K562 (cell line): Measurements from ENCODE around the gene UCHL5. TPM values are rescaled to one million over a fixed set of nuclear protein-coding genes. Genes with fewer than 3 reads are reported as not detected.

Experiments used
- NR2F6 ChIP-seq: fragments of 450-650 bp; formaldehyde crosslinking; IDR thresholded peaks from 2 replicates; pipeline ENCODE4 v1.4.0; 2020; ENCODE audit warnings: mild to moderate bottlenecking
- STAG1 ChIP-seq: sonication (generic); formaldehyde crosslinking; IDR thresholded peaks from 2 replicates; pipeline ENCODE4 v1.5.0; 2020; ENCODE audit warnings: missing genetic modification reagents, borderline replicate concordance
- ZC3H11A ChIP-seq: IDR thresholded peaks from 2 replicates; pipeline ENCODE4 v1.6.1; 2012; ENCODE audit warnings: low read depth, low read length, improper control_type of control experiment
- ZFP1 ChIP-seq: fragments of 450-650 bp; formaldehyde crosslinking; IDR thresholded peaks from 2 replicates; pipeline ENCODE4 v1.4.0; 2020; ENCODE audit warnings: mild to moderate bottlenecking, mixed read lengths
- ZNF282 ChIP-seq: sonication (generic); formaldehyde crosslinking; IDR thresholded peaks from 2 replicates; pipeline ENCODE4 v1.8.1; 2023; ENCODE audit warnings: missing genetic modification reagents
- ZNF57 ChIP-seq: fragments of 450-650 bp; formaldehyde crosslinking; IDR thresholded peaks from 2 replicates; pipeline ENCODE4 v1.4.0; 2020; ENCODE audit warnings: mild to moderate bottlenecking, moderate library complexity
- polyA plus RNA-seq, 8 experiments: library from polyadenylated mRNA; depleted of rRNA in 4 of 8; stranded (reverse) in 5 of 8; unstranded in 3 of 8; fragments of >200 nt; fragmentation: Nextera tagmentation in 2 of 8; fragmentation: Illumina TruSeq in 1 of 8; extraction: Ambion mirVana in 2 of 8; extraction: Trizol in 1 of 8; gene quantifications; 2 replicates each; pipeline versions ENCODE4 v1.2.1 to v1.2.3, GENCODE V29; 2011 to 2014; ENCODE audit warnings: inconsistent platforms in 1 of 8, missing spikeins in 1 of 8
- total RNA-seq, 7 experiments: library from RNA; depleted of rRNA in 6 of 7; stranded (reverse); fragments of >200 nt in 6 of 7; fragmentation: Illumina TruSeq in 2 of 7; extraction: Trizol in 2 of 7; gene quantifications; 2 replicates each; pipeline versions ENCODE4 v1.2.1 to v1.2.3, GENCODE V29; 2011 to 2021; ENCODE audit warnings: low replicate concordance in 1 of 7
- TF ChIP-seq, protein P1 (sequence below): fragments of 450-650 bp; formaldehyde crosslinking; IDR thresholded peaks from 2 replicates; pipeline ENCODE4 v1.4.0; 2020; ENCODE audit warnings: mild to moderate bottlenecking, moderate library complexity
- TF ChIP-seq, protein P2 (sequence below): fragments of 250-450 bp; sonication (Bioruptor Pico); IDR thresholded peaks from 2 replicates; pipeline ENCODE4 v1.6.1; 2021; ENCODE audit warnings: mild to moderate bottlenecking
- TF ChIP-seq, protein P3 (sequence below): fragments of 250-450 bp; sonication (Bioruptor Pico); IDR thresholded peaks from 2 replicates; pipeline ENCODE4 v1.4.0; 2020; ENCODE audit warnings: mild to moderate bottlenecking, moderate library complexity, borderline replicate concordance
- TF ChIP-seq, protein P4 (sequence below), 3 experiments: fragments of 200-800 bp in 1 of 3; fragments of 250-450 bp in 1 of 3; fragments of 450-650 bp in 1 of 3; sonication (Bioruptor Pico) in 1 of 3; sonication (Bioruptor generic) in 1 of 3; formaldehyde crosslinking in 1 of 3; IDR thresholded peaks; 2 replicates each; pipeline versions ENCODE4 v1.6.1 to v1.8.0; 2016 to 2022; ENCODE audit warnings: mild to moderate bottlenecking in 2 of 3, missing genetic modification characterization in 2 of 3, missing compliant biosample characterization in 1 of 3, moderate library complexity in 1 of 3

Gene UCHL5
- total and polyA plus RNA-seq, 9 of the 15 experiments (the other 6 are each of a cell fraction or from before 2014, with no cell fraction given) = 61.0 to 206 (median 122) TPM

DNA sequence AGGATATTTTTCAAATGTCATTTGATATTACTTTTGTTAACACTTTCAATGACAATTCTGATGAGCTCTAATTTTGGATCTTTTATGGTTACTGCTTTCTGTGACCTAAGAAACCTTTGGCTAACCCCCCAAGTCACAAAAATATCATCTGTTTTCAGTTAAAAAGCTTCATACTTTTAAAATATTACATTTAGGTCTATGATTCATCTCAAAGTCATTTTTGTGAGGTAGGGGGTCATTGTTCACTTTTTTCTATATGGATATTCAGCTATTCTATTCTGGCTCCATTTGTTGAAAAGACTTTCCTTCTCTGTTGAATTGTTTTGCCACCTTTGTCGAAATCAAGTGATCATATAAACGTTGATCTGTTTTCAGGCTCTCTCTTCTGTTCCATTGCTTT, 44.8 kb downstream of the UCHL5 start (continued):
- TF ChIP-seq, protein P1, sequence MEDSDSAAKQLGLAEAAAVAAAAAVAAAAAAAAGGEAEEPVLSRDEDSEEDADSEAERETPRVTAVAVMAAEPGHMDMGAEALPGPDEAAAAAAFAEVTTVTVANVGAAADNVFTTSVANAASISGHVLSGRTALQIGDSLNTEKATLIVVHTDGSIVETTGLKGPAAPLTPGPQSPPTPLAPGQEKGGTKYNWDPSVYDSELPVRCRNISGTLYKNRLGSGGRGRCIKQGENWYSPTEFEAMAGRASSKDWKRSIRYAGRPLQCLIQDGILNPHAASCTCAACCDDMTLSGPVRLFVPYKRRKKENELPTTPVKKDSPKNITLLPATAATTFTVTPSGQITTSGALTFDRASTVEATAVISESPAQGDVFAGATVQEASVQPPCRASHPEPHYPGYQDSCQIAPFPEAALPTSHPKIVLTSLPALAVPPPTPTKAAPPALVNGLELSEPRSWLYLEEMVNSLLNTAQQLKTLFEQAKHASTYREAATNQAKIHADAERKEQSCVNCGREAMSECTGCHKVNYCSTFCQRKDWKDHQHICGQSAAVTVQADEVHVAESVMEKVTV = no peak
- TF ChIP-seq ZNF282 (CRISPR knock-in tag) (no peak), ZNF57 (CRISPR knock-in tag) (no peak), ZC3H11A (no peak), NR2F6 (CRISPR knock-in tag) (no peak), ZFP1 (CRISPR knock-in tag) (no peak), STAG1 (no peak)
- TF ChIP-seq, protein P2, sequence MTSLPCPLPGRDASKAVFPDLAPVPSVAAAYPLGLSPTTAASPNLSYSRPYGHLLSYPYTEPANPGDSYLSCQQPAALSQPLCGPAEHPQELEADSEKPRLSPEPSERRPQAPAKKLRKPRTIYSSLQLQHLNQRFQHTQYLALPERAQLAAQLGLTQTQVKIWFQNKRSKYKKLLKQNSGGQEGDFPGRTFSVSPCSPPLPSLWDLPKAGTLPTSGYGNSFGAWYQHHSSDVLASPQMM (CRISPR knock-in tag) = no peak
- TF ChIP-seq, protein P3, sequence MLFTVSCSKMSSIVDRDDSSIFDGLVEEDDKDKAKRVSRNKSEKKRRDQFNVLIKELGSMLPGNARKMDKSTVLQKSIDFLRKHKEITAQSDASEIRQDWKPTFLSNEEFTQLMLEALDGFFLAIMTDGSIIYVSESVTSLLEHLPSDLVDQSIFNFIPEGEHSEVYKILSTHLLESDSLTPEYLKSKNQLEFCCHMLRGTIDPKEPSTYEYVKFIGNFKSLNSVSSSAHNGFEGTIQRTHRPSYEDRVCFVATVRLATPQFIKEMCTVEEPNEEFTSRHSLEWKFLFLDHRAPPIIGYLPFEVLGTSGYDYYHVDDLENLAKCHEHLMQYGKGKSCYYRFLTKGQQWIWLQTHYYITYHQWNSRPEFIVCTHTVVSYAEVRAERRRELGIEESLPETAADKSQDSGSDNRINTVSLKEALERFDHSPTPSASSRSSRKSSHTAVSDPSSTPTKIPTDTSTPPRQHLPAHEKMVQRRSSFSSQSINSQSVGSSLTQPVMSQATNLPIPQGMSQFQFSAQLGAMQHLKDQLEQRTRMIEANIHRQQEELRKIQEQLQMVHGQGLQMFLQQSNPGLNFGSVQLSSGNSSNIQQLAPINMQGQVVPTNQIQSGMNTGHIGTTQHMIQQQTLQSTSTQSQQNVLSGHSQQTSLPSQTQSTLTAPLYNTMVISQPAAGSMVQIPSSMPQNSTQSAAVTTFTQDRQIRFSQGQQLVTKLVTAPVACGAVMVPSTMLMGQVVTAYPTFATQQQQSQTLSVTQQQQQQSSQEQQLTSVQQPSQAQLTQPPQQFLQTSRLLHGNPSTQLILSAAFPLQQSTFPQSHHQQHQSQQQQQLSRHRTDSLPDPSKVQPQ (CRISPR knock-in tag) = no peak
- TF ChIP-seq, protein P4, sequence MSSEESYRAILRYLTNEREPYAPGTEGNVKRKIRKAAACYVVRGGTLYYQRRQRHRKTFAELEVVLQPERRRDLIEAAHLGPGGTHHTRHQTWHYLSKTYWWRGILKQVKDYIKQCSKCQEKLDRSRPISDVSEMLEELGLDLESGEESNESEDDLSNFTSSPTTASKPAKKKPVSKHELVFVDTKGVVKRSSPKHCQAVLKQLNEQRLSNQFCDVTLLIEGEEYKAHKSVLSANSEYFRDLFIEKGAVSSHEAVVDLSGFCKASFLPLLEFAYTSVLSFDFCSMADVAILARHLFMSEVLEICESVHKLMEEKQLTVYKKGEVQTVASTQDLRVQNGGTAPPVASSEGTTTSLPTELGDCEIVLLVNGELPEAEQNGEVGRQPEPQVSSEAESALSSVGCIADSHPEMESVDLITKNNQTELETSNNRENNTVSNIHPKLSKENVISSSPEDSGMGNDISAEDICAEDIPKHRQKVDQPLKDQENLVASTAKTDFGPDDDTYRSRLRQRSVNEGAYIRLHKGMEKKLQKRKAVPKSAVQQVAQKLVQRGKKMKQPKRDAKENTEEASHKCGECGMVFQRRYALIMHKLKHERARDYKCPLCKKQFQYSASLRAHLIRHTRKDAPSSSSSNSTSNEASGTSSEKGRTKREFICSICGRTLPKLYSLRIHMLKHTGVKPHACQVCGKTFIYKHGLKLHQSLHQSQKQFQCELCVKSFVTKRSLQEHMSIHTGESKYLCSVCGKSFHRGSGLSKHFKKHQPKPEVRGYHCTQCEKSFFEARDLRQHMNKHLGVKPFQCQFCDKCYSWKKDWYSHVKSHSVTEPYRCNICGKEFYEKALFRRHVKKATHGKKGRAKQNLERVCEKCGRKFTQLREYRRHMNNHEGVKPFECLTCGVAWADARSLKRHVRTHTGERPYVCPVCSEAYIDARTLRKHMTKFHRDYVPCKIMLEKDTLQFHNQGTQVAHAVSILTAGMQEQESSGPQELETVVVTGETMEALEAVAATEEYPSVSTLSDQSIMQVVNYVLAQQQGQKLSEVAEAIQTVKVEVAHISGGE (CRISPR knock-in tag; IDR thresholded peaks at IDR 0.05) = no peak
